CD4-positive, alpha-beta T cell treated with Interferon gamma for 1 hour (primary cell): Measurements from ENCODE around the gene MGAT4C.
"Not testable (repeated sequence)": the region's sequence is repeated elsewhere in the genome, so short reads cannot be mapped to it uniquely, and the experiment has no call there.

ENCODE experiments used
- DNase-seq: peaks from one replicate; pipeline ENCODE4 v3.0.0-alpha.2; 2020

MGAT4C gene

DNA sequence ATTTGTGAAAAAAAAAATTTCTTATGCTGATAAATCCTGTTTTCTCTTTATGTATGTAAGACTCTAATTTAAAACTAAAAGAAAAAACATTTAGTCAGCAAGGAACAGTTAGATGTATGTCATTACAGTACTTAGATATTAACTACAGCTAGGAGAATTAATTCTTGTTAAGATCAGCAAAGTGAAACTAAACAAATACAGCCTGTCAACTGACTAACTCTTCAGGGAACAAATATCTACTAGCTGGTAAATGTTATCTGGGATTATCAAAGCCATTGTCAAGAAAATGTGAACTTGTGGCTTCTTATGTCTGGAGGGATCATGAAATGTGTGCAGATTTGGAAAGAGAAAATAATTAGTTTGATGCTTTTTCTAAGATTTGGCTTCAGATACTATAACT is 27.5 kb downstream of the MGAT4C start:
- no peak for DNase-seq

DNA sequence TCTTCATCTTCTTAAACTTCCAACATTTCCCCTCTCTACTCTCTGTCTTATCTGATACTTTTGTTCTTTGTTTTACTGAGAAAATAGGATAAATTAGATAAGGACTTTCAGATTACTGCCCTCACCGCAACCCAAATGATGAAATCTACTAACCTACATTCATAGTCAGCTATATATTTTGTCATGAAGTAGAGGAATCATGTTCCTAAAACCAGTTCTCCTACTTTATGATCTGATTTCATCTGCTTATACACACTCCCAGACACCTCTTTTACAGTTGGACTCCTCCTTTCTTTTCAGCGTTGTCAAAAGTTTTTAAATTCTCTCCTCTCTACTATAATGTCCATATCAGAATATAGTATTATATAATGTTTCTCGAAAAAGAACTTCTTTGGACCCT is 29.7 kb downstream of the MGAT4C start:
- DNase-seq = no peak

DNA sequence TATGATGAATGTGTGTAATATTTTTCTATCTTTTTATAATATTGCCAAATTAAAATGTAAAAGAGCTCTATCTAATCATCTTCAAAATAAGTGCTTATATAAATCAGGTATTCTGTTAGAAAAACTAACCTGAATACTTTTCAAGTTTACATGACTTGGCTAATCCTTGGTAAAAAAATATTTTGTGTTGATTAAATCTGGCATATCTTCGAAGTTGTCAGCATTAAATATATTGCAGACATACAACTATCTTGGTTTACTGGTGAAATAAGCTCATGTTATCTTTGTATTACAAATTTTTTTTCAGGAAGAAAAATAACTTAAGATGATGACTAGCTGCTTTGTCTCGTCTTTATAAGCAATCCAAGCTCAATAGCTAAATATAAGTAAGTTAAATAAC is 39.6 kb downstream of the MGAT4C start:
- no peak for DNase-seq

DNA sequence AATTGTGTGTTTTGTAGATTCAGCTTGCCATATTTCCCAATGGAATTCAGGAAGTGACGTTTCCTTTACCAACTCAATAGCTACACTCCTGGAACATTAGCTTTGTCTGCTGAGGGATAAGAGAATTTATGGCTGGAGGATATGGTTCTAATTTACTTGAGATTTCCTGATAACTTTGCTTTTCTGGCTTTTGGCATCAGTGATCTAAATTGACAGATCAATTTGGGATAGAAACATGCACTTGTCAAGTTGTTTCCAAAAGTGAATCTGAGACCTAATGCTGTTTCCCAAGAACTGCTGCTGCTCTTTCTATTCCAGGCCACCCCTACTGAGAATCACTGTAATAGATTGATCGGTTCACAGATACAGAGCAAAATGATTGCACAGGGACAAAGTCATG is 43.2 kb downstream of the MGAT4C start:
- DNase-seq = no peak

DNA sequence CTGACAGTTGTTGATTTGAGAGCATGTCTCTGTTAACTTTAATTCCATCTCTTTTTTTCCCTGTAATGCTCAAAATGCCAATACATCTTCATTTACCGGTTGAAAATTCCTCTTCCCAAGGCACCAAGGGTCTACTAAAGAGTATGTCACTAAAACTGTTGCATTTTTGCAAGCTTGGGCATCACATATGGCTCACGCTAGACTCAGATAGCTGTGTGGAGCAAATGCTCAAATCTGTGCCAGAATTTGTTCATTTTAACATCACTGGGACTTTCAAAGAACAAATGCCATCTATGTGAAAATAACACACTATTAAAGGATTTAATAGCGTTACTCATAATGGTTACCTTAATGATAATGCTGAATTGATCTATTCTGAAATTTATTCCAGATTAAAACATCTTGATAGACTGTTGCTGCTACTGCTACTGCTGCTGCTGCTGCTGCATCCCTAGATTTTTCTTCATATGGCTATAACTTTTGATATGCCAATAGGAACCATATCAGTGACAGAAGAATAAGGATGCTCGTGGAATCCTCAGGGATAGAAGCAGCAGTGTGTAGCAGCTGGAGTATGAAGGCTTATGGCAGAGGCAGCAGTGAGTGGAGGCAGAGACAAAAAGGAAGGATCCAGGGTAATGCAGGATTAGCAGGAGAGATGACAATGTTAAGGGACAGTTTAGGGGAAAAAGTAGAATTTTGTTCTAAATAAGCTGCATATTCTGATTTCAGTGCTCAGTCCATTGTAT is 57.3 kb downstream of the MGAT4C start:
- DNase-seq = no peak

DNA sequence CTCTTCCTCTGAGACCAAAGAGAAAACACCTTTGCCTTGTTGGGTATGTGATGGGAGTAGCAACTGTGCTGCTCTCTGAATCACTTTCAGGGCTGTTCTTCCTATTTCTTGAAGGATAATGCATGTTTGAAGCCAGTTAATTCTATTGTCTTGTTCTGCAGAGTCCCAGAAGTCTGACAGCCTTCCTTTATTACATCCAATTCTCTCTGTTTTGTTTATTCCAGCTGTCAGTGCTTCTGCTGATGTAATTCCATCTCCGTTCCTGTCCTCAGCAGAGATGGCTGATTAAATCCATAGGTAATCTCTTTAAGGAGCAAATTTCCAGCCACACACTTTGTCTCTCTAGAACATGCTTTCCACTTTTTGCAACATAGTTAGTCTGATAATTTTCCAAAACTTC is 59.7 kb downstream of the MGAT4C start:
- DNase-seq = no peak

GRCh38 chr12:86194721-86195120 is 61.5 kb downstream of the MGAT4C start:
- DNase-seq = no peak

DNA sequence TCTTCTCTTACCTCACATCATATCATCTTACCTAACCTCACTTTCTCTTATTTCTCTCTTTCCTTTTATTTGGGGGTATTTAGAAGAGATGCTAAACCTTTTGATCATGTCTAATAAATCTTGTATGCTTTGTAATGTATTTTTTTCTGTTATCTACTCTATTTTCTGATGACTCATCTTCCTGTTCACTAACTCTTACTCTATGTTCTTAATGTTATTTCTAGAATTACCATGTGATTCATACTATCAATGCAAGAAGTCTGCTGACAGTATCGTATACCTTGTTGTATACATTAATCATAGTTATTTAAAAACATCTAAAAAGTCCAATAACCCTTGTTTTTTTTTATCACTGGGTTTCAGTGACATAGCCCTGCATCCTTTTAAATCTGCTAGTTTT is 62.3 kb downstream of the MGAT4C start:
- no peak for DNase-seq

DNA sequence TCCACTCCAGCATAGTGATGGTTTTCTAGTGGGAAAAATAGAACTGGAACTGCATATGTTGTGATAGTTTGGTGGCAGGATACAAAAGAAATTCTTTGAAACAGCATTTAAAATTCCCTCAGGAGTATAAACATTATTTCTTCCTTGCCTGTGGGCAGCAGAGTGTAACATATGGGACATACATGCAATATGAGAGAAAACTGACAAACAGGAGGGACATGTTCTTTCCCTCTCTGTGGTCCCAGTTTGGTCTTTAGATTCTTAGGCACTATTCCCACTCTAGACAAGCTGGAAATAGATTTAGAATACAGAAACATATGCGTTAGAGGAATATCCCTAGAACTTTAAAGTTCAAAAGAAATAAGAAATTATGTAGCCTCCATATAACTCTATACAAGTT is 68.0 kb downstream of the MGAT4C start:
- DNase-seq = no peak

DNA sequence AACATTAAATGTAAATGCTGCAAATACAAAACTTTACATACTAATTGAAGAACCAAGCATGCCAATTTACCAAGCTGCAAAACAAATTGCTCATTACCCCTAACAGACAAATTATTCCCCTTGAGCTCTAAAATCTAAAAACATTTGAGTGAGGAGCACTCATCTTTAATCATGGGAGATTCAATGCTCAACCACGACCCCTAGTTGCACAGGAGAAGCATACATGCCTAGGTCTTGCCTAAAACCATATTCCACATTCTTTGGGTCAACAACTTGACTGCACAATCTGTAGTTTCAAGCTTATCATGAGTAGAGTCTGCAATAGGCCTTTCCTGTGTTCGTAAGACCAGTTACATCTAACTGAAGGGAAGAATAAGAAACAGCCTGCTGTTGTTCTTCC is 69.7 kb downstream of the MGAT4C start:
- no peak for DNase-seq

- DNase-seq = no peak
Measured at GRCh38 chr12:86179855-86180254, 76.3 kb downstream of the MGAT4C start.

GRCh38 chr12:86174188-86174587 is 82.0 kb downstream of the MGAT4C start:
- no peak for DNase-seq

GRCh38 chr12:86172913-86173443 is 83.2 kb downstream of the MGAT4C start:
- no peak for DNase-seq

GRCh38 chr12:86170051-86170450 is 86.1 kb downstream of the MGAT4C start:
- no peak for DNase-seq

- no peak for DNase-seq
Measured at GRCh38 chr12:86158956-86159355, 97.2 kb downstream of the MGAT4C start.

- no peak for DNase-seq
Measured at GRCh38 chr12:86154620-86155019, 101.6 kb downstream of the MGAT4C start.

- DNase-seq = no peak
Measured at GRCh38 chr12:86148612-86149011, 107.6 kb downstream of the MGAT4C start.

- no peak for DNase-seq
Measured at GRCh38 chr12:86148071-86148470, 108.1 kb downstream of the MGAT4C start.

- DNase-seq = no peak
Measured at GRCh38 chr12:86145156-86145555, 111.0 kb downstream of the MGAT4C start.

GRCh38 chr12:86143162-86143561 is 113.0 kb downstream of the MGAT4C start:
- DNase-seq = no peak

DNA sequence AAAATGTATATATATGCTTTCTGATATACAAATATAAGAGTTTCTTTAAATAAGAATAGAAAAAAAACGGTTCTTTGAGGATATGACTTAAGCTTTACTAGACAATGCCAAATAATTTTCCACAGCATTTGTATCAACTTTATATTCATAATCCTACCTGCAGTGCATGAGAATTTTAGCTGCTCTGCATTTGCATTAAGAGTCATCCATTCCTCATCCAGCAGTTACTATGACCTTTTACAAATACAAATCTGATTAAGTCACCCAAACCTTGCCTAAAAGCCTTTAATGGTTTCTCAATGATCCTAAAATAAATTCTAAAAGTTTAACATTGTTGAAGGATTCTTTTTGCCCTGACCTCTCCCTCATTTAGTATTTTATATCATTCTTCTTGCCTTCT is 116.5 kb downstream of the MGAT4C start:
- DNase-seq = no peak

GRCh38 chr12:86138770-86139169 is 117.4 kb downstream of the MGAT4C start:
- DNase-seq = no peak

GRCh38 chr12:86137936-86138335 is 118.3 kb downstream of the MGAT4C start:
- no peak for DNase-seq

DNA sequence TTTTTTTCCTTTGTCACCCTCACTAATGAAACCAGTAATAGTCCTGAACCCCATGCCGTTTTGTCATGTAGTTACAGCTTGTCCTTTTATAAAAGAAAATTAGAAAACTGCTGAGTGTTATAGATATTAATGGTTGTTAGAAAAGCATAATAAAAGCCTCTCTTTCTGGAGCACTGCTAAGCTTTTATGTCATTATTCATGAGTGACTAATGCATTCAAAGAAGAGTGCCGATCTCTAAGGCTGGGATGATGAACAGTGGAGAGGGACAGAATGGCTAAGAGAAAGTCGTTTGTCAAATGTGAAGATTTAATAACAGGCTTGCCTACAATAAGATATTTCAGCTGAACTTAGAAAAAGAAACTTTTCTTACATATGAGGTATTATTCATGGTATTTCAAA is 121.6 kb downstream of the MGAT4C start:
- DNase-seq = no peak

- not testable (repeated sequence) for DNase-seq
Measured at GRCh38 chr12:86126900-86127299, 129.3 kb downstream of the MGAT4C start.
